Left ventricle myocardium inferior (tissue), 1 donor: ENCODE data around the gene PPP2R3A. TPM values are rescaled to one million over a fixed set of nuclear protein-coding genes. Genes with fewer than 3 reads are reported as not detected.
"Not testable (repeated sequence)": the region's sequence is repeated elsewhere in the genome, so short reads cannot be mapped to it uniquely, and the experiment has no call there.

ENCODE experiments used
- DNase-seq: peaks from one replicate; pipeline ENCODE4 v3.0.0-alpha.2; 2020
- H3K27ac ChIP-seq: fragments of 200-600 bp; replicated peaks from 2 replicates; pipeline ENCODE4 v1.8.0; 2021
- H3K27me3 ChIP-seq: fragments of 200-600 bp; 2 replicates; pipeline ENCODE4 v1.8.0; 2021; ENCODE audit warnings: low read depth
- H3K36me3 ChIP-seq: fragments of 200-600 bp; 2 replicates; pipeline ENCODE4 v1.8.0; 2021
- H3K4me1 ChIP-seq: fragments of 200-600 bp; 2 replicates; pipeline ENCODE4 v1.8.0; 2021
- H3K4me3 ChIP-seq: fragments of 200-600 bp; 2 replicates; pipeline ENCODE4 v1.8.0; 2021; ENCODE audit warnings: mild to moderate bottlenecking, moderate library complexity
- H3K9me3 ChIP-seq: fragments of 200-600 bp; replicated peaks from 2 replicates; pipeline ENCODE4 v1.8.0; 2021
- intact Hi-C: fragments of 100-400 bp; cut with micrococcal nuclease; formaldehyde crosslinking; loops from one replicate; pipeline ENCODE4 v1.11.0; 2022
- total RNA-seq: library from RNA; stranded (reverse); fragmentation: NEBNext Ultra II Directional; extraction: Animal tissue kit (Norgen Biotek cat#: 25700); gene quantifications from one replicate; pipeline ENCODE4 v1.2.1, GENCODE V29; 2021
- TF ChIP-seq, protein P1 (sequence below): fragments of 200-600 bp; IDR thresholded peaks from 2 replicates; pipeline ENCODE4 v1.8.0; 2021; ENCODE audit warnings: antibody characterized with exemption, mild to moderate bottlenecking, borderline replicate concordance
- donor health status: DM: no; HTN: yes; CAD: no; lungs with severe emphysema.

The PPP2R3A gene
- total RNA-seq, 1 donor from 2014 or later = 94.9 TPM

DNA sequence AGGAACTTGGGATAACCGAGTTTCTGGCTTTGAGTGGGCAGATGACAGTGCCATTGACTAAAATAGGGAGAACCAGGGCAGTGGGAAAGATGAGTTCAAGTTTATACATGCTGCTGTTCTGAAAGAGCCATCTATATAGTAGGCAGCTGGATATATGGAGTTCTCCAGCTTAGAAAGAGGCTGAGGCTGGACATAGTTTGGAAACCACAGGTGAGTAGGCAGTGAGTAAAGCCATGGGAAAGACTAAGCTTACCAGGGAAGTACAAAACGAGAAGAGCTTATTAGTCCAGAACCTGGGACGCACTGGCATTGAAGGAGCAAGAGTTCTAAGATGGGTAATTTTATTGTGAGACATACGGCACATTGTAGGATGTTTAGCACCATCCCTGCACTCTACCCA is 176.4 kb downstream of the PPP2R3A start:
- no peaks in the 10 kb centered on the region for H3K9me3 ChIP-seq
- no peak for DNase-seq
- TF ChIP-seq, protein P1, sequence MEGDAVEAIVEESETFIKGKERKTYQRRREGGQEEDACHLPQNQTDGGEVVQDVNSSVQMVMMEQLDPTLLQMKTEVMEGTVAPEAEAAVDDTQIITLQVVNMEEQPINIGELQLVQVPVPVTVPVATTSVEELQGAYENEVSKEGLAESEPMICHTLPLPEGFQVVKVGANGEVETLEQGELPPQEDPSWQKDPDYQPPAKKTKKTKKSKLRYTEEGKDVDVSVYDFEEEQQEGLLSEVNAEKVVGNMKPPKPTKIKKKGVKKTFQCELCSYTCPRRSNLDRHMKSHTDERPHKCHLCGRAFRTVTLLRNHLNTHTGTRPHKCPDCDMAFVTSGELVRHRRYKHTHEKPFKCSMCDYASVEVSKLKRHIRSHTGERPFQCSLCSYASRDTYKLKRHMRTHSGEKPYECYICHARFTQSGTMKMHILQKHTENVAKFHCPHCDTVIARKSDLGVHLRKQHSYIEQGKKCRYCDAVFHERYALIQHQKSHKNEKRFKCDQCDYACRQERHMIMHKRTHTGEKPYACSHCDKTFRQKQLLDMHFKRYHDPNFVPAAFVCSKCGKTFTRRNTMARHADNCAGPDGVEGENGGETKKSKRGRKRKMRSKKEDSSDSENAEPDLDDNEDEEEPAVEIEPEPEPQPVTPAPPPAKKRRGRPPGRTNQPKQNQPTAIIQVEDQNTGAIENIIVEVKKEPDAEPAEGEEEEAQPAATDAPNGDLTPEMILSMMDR = no peak
- no peak overlapping the region for H3K4me3 ChIP-seq
- peak overlapping the region; percentile 27 for H3K27ac ChIP-seq
- intact Hi-C loops = no loop called here
- H3K36me3 ChIP-seq = peaks cover 14% of the 10 kb centered on the region
- peaks cover 30% of the 10 kb centered on the region for H3K4me1 ChIP-seq
- H3K27me3 ChIP-seq = no peaks in the 10 kb centered on the region

DNA sequence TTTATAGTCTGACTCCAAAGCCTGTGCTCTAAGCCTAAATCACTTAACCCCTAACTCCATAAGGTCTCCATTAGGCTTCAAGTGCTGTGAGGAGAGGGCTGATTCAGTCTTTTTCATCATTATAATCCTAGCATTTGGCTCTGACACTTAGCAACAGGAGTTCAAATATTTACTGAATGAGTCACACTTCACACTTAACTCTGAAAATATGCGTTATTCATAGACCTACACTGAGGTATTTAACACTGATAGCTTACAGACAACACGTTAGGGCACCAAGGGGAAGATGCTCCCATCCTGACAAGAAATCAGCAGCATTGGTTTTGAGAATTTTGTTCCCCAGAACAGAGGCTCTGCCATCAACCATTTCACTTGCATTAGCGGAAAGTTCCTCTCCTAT is 177.1 kb downstream of the PPP2R3A start:
- peaks cover 36% of the 10 kb centered on the region for H3K4me1 ChIP-seq
- no peaks in the 10 kb centered on the region for H3K27me3 ChIP-seq
- intact Hi-C loops = no loop called here
- peak overlapping the region; percentile 27 for H3K27ac ChIP-seq
- no peak overlapping the region for H3K4me3 ChIP-seq
- TF ChIP-seq, protein P1 = no peak
- H3K9me3 ChIP-seq = no peaks in the 10 kb centered on the region
- DNase-seq = no peak
- H3K36me3 ChIP-seq = peaks cover 14% of the 10 kb centered on the region

DNA sequence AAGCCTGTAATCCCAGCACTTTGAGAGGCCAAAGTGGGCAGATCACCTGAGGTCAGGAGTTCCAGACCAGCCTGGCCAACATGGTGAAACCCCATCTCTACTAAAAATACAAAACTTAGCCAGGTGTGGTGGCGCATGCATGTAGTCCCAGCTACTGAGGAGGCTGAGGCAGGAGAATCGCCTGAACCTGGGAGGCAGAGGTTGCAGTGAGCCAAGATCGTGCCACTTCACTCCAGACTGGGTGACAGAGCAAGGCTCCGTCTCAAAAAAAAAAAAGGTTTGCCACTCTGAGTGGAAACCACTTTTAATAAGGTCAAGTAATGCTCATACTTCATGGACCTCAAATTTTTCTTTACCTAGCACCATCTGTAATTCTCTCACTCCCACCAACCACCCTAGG is 178.9 kb downstream of the PPP2R3A start:
- H3K36me3 ChIP-seq = peaks cover 14% of the 10 kb centered on the region
- H3K4me1 ChIP-seq = peaks cover 47% of the 10 kb centered on the region
- DNase-seq, H3K27me3 ChIP-seq, H3K4me3 ChIP-seq, H3K9me3 ChIP-seq, H3K27ac ChIP-seq, intact Hi-C loops: not testable (repeated sequence)

DNA sequence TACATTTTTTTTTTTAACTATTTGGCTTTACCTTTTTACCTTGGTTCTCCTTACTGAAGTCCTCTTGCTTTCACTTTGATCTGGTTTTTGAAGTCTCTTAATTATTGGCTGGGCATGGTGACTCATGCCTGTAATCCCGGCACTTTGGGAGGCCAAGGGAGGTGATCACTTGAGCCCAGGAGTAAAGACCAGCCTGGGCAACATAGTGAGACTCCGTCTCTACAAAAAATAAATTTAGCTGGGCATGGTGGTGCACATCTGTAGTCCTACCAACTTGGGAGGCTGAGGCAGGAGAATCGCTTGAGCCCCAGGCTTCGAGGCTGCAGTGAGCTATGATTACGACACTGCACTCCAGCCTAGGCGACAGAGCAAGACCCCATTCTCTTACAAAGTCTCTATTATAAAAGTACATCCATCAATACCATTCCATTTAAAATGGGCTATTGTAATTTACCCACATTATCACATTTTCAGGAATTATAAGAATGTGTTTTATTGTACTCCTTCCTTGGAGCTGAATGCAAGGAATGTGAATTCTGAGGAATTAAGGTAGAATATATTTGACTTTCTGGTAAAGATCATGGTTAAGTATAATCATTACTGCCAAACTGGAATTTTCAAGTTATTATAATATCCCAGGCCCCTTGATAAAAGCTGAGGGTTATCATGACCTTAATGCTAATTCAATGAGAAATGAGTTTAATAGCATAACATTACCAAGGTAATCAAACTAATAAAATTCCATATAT is 181.6 kb downstream of the PPP2R3A start:
- peaks cover 66% of the 10 kb centered on the region for H3K4me1 ChIP-seq
- peaks cover 31% of the 10 kb centered on the region for H3K36me3 ChIP-seq
- TF ChIP-seq, protein P1 = no peak
- DNase-seq = no peak
- no peaks in the 10 kb centered on the region for H3K9me3 ChIP-seq
- no peaks in the 10 kb centered on the region for H3K27me3 ChIP-seq
- no peak overlapping the region for H3K4me3 ChIP-seq
- intact Hi-C loops = no loop called here
- no peak overlapping the region for H3K27ac ChIP-seq

DNA sequence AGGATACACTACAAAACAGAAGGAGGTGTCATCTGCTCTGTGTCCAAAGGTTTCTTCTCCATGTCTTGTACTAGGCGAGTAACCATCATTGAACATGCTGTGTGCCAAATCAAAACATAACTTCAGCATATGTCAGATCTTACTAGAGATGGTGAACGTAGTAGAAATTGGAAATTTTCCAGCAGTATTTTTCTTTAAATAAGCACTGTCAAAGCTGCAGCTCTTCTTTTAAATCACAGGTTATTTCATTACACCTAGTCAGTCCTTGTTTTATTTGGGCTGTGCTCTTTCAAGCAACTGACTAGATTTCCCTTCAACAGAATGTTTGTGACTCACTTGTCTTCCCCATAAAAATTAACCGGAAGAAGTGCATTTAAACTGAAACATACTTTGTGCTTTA is 184.1 kb downstream of the PPP2R3A start:
- intact Hi-C loops = no loop called here
- no peaks in the 10 kb centered on the region for H3K27me3 ChIP-seq
- TF ChIP-seq, protein P1 = no peak
- peaks cover 27% of the 10 kb centered on the region for H3K36me3 ChIP-seq
- DNase-seq = no peak
- H3K4me1 ChIP-seq = peaks cover 75% of the 10 kb centered on the region
- no peak overlapping the region for H3K27ac ChIP-seq
- H3K9me3 ChIP-seq = no peaks in the 10 kb centered on the region
- no peak overlapping the region for H3K4me3 ChIP-seq

DNA sequence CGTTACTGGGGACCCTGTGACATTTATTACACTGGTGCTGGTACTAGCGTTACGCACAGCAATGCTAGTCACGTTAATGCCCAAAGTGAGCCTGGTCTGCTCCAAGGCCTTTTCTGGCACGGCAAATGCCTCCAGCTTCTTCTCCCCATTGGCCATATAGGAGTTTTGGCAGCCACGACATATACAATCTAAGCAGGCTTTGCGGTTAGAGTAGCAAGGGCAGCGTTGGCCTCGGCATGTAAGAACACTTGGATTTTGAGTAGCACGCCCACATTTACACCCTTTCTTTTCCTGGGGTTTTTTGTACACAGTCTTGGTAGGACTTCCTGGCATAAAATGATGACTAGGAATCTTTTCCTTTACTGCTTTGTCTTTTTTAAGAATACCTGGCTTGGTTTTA is 185.7 kb downstream of the PPP2R3A start:
- Histone ChIP-seq H3K36me3 (peaks cover 20% of the 10 kb centered on the region), H3K27ac (no peak overlapping the region)
- intact Hi-C loops = no loop called here

More for the DNA sequence above, 185.7 kb downstream of the PPP2R3A start:
- H3K4me3 ChIP-seq = no peak overlapping the region
- TF ChIP-seq, protein P1 = no peak
- peaks cover 75% of the 10 kb centered on the region for H3K4me1 ChIP-seq
- no peaks in the 10 kb centered on the region for H3K27me3 ChIP-seq
- no peak for DNase-seq
- no peaks in the 10 kb centered on the region for H3K9me3 ChIP-seq
